Measurements from ENCODE around the gene DOCK9. TPM values are rescaled to one million over a fixed set of nuclear protein-coding genes. Genes with fewer than 3 reads are reported as not detected.

The DOCK9 gene
- total RNA-seq, 4 donors from 2014 or later = 121 to 240 (median 200) TPM

DNA sequence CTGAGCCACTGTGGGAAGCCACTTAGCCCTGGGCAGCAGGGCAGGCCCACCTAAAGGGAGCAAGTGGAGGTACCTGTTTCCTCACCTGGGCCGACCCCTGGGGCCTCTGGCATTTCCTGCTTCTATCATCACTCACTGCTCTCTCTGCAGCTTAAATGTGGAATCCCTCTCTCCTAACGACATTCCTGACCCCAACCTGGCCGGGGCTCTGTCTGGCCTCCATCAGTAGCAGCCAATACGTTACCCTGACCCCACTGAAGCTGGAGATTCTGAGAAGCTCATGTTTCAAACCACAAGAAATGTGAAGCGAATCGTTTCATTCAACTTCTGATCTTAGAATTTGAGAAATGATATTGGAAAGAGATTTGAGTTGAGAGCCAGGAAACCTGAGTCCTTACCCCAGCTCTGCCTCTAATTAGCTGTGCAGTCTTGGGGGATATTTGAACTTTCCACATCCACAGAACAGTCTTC, 39.9 kb downstream of the DOCK9 start:
- H3K27me3 ChIP-seq = no peaks in the 10 kb centered on the region
- TF ChIP-seq POLR2AphosphoS5 (IDR thresholded peaks at IDR 0.05) (no peak), POLR2A (IDR thresholded peaks at IDR 0.05) (no peak)
- TF ChIP-seq, protein P1, sequence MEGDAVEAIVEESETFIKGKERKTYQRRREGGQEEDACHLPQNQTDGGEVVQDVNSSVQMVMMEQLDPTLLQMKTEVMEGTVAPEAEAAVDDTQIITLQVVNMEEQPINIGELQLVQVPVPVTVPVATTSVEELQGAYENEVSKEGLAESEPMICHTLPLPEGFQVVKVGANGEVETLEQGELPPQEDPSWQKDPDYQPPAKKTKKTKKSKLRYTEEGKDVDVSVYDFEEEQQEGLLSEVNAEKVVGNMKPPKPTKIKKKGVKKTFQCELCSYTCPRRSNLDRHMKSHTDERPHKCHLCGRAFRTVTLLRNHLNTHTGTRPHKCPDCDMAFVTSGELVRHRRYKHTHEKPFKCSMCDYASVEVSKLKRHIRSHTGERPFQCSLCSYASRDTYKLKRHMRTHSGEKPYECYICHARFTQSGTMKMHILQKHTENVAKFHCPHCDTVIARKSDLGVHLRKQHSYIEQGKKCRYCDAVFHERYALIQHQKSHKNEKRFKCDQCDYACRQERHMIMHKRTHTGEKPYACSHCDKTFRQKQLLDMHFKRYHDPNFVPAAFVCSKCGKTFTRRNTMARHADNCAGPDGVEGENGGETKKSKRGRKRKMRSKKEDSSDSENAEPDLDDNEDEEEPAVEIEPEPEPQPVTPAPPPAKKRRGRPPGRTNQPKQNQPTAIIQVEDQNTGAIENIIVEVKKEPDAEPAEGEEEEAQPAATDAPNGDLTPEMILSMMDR (IDR thresholded peaks at IDR 0.05) = no peak

DNA sequence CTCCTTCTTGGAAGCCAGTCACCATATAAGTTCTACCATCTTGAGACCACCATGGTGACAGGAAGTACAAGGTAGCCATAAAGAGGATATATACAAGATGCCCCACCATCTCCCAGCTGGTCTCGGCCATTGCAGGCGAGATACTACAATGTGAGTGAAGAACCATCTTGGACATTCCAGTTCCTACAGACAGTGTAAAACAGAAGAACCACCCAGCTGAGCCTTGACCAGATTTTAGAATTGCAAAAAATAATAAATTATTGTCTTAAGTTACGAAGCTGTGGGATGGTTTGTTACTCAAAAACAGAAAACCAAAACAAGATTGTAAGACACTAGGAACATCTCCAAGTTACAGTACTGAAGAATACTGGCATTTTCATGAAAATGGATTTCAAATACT, 43.6 kb downstream of the DOCK9 start:
- no peak for DNase-seq (ENCODE audit: low spot score in 2 of 2)
- peaks cover 14% of the 10 kb centered on the region for H3K4me1 ChIP-seq
- H3K9me3 ChIP-seq = peaks cover 7% of the 10 kb centered on the region
- no peak overlapping the region for H3K4me3 ChIP-seq
- peaks cover 5% of the 10 kb centered on the region for H3K36me3 ChIP-seq
- WGBS = 97% methylated on average over 3 of the region's 3 CpGs
- no peaks in the 10 kb centered on the region for H3K27me3 ChIP-seq
- H3K27ac ChIP-seq = no peak overlapping the region
- TF ChIP-seq EP300 (IDR thresholded peaks at IDR 0.05) (no peak), POLR2A (IDR thresholded peaks at IDR 0.05) (no peak), POLR2AphosphoS5 (IDR thresholded peaks at IDR 0.05) (no peak)
- TF ChIP-seq, protein P1 (IDR thresholded peaks at IDR 0.05) = no peak

More for the DNA sequence above, 39.9 kb downstream of the DOCK9 start:
- Histone ChIP-seq H3K4me3 (no peak overlapping the region), H3K4me1 (peaks cover 44% of the 10 kb centered on the region), H3K36me3 (peaks cover 5% of the 10 kb centered on the region), H3K9me3 (peaks cover 7% of the 10 kb centered on the region), H3K27ac (no peak overlapping the region)
- no peak for DNase-seq (ENCODE audit: low spot score in 2 of 2)
- WGBS = 59% methylated on average over 6 of the region's 6 CpGs

DNA sequence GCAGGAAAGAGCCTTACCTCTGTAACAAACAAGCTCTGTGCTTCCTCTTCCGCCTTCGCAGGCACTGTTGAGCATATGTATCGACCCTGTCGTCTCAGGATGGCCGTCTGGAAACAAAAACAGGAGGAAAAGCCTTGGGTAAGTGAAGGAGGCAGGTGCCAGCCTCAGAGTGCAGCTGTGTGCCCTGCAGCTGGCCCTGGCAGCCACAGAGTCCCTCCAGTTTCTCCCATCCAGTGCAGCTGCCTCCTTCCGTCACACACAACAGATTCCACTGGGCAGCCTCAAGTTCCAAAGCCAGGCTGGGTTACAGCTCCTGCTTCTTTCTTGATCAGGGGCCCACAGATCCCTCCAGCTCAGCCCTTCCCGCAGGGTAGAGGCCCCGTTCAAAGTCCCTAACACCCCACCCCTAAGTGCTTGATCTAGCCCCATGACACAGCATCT, 47.7 kb downstream of the DOCK9 start:
- Histone ChIP-seq H3K36me3 (peaks cover 5% of the 10 kb centered on the region), H3K4me1 (peaks cover 7% of the 10 kb centered on the region), H3K4me3 (no peak overlapping the region), H3K27ac (no peak overlapping the region), H3K9me3 (peaks cover 7% of the 10 kb centered on the region), H3K27me3 (no peaks in the 10 kb centered on the region)
- no peak for DNase-seq (ENCODE audit: low spot score in 2 of 2)
- WGBS = 57% methylated on average over 8 of the region's 8 CpGs
- TF ChIP-seq, protein P1 (IDR thresholded peaks at IDR 0.05) = no peak
- TF ChIP-seq EP300 (IDR thresholded peaks at IDR 0.05) (no peak), POLR2AphosphoS5 (IDR thresholded peaks at IDR 0.05) (no peak), POLR2A (IDR thresholded peaks at IDR 0.05) (no peak)

DNA sequence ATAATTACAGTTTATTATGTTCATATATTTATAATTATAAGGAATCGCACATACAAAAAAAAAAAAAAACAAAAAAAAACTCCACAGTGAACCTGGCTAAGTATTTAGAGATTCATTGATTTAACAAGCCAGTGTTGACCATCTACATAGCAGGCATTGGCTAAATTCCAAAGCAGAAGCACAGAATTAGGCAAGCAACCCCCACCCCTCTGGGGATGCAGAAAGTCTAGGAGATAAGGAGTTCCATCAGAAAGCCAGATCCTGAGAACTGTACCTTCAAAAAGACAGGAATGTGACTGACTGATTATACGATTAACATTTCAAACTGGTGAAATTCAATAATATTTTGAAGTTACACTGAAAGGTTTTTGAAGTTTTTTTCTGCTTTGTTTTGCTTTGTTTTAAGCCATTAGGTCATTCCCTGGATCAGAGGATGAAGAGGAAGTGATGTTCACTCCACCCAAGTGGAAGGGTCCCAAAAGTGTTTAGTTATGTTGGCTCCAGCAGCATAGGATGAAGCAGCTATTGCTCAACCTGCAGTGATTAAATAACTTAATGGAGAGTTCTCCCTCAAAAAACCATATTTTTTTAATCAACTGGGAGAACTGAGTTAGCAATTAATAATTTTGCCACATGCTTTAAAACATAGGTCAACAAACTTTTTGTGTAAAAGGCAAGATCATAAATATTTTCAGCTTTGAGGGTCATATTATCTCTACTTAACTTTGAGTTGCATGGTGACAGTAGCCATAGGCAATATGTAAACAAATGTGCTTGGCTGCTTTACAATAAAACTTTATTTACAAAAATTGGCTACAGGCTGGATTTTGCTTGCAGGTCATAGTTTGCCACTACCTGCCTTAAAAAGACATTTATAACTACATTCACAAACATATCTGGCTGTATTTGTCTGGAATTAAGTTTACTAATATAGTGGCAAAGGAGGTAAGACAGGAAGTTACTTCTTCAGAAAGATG, 49.6 kb downstream of the DOCK9 start:
- Histone ChIP-seq H3K36me3 (no peaks in the 10 kb centered on the region), H3K9me3 (no peaks in the 10 kb centered on the region), H3K27me3 (no peaks in the 10 kb centered on the region), H3K27ac (peak overlapping the region; percentile 49), H3K4me1 (peaks cover 22% of the 10 kb centered on the region), H3K4me3 (no peak overlapping the region)
- TF ChIP-seq EP300 (IDR thresholded peaks at IDR 0.05) (no peak), POLR2A (IDR thresholded peaks at IDR 0.05) (no peak), POLR2AphosphoS5 (IDR thresholded peaks at IDR 0.05) (peak in 1 of 3 donors; percentile 63)
- TF ChIP-seq, protein P1 (IDR thresholded peaks at IDR 0.05) = no peak
- 55% methylated on average over 2 of the region's 2 CpGs for WGBS
- no peak for DNase-seq (ENCODE audit: low spot score in 2 of 2)

- H3K4me1 ChIP-seq = peaks cover 19% of the 10 kb centered on the region
- H3K36me3 ChIP-seq = peaks cover 7% of the 10 kb centered on the region
- no peaks in the 10 kb centered on the region for H3K27me3 ChIP-seq
- 90% methylated on average over 4 of the region's 4 CpGs for WGBS
- TF ChIP-seq, protein P1 (IDR thresholded peaks at IDR 0.05) = no peak
- no peak for TF ChIP-seq POLR2A (IDR thresholded peaks at IDR 0.05)
- no peak for TF ChIP-seq EP300 (IDR thresholded peaks at IDR 0.05)
- TF ChIP-seq POLR2AphosphoS5 (IDR thresholded peaks at IDR 0.05) = no peak
- DNase-seq (ENCODE audit: low spot score in 2 of 2) = no peak
- H3K4me3 ChIP-seq = no peak overlapping the region
- H3K9me3 ChIP-seq = no peaks in the 10 kb centered on the region
- no peak overlapping the region for H3K27ac ChIP-seq
Measured at GRCh38 chr13:98925949-98926348, 51.9 kb downstream of the DOCK9 start.

Data from suprapubic skin (tissue), 4 donors.